Myocyte (in vitro differentiated cells): ENCODE data around the gene DCDC2. TPM values are rescaled to one million over a fixed set of nuclear protein-coding genes. Genes with fewer than 3 reads are reported as not detected.
"Not testable (repeated sequence)": the region's sequence is repeated elsewhere in the genome, so short reads cannot be mapped to it uniquely, and the experiment has no call there.

ENCODE experiments used
- DNase-seq: peaks from one replicate; pipeline ENCODE4 v3.0.0-alpha.2; 2012; ENCODE audit warnings: low read depth
- total RNA-seq: library from RNA; depleted of rRNA; stranded (reverse); fragments of >200 nt; gene quantifications from 2 replicates; pipeline ENCODE4 v1.2.3, GENCODE V29; 2014

Gene DCDC2
- total RNA-seq, 1 donor from 2014 or later: 0.08 TPM

DNA sequence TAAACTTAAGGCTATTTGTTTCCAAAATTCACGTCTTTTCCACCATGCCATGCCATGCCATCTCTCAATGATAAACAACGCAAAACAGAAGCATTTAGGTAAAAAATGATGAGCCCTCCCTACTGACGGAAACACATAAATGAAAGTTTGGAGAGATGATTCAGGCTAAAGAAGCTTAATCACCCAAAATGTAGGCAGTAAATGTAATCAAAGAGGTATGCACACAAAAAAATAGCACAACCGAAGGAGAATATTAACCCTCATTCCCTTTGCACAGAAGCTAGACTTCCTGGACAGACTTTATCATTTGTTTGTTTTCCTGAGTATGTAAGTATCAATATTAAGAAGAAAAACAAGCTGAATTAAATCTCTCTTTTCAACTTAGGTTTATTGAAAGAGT, 28.8 kb downstream of the DCDC2 start:
- no peak for DNase-seq

DNA sequence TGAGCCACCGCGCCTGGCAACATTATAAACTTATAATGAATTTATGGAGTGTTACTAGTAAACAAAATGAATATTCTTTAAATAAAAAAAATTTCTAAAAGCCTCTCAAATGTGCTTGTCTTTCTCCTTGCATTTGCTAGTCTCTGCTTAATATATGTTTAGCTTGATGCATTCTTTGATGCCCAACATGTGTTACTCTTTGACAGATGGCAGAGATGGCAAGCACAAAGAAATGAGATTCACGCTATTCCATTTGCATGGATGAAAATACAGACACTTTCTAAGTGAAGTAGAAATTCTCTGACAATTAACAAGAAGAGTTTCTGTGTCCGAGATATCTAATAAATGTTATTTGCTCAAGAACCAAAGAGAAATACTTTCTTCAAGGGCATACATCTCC, 30.1 kb downstream of the DCDC2 start:
- no peak for DNase-seq

DNA sequence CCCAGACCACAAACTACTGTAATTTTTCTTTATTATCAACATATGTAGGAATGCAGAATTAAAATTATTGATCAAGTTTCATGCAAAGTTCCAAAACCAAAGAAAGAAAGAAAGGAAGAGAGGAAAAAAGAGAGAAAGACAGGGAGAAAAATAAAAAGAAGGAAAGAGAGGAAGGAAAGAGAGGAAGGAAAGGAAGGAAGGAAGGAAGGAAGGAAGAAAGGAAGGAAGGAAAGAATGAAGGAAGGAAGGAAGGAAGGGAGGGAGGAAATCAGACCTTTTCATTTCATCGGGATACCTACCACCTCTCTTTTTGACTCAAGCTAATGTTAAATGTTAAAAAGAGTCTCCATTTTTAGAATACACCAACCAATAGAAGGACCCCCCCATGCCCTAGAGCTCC, 31.9 kb downstream of the DCDC2 start:
- no peak for DNase-seq

DNA sequence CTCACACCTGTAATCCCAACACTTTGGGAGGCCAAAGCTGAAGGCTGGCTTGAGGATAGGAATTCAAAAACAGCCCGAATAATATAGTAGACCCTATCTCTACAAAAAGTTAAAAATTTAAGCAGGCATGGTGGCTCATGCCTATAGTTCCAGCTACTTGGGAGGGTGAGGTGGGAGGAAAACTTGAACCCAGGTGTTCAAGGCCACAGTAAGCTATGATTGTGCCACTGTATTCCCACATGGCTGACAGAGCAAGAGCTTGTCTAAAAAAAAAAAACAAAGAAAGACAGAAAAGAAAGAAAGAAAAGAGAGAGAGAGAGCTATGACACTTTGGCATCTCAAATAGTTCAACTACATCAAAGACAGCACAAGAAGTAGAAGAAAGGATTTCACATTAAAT, 33.2 kb downstream of the DCDC2 start:
- DNase-seq: no peak

DNA sequence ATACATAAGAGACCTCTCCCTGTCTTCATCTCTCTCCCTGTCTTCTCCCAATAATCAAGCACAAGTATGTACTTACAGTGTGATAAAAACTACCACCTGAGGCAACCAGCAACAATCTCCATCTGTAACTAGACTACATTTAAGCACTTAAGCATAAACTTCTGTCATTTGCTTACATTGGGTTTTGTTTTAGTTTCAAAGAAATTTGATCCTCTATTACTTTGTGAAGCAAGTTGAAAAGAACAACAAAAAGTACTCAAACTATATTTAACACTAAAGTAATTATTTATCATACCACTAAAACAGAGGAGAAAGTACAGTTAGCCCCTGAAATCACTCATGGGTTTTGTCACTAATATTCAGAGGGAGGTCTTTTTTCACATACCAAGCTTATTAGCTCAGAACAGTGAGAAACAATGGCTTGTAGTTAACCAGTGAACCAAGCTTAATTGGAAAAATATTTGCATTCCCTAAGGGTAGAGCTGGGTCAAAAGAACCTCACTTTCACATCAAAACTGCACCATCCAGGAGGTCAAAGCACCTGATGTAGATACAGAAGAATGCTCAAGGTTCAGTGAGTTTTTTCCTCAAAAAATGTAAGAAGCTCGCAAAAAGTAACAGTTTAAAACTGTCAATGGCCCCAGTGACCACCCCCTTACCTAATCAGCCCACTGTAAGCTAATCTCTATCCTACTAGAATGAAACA, 34.1 kb downstream of the DCDC2 start:
- DNase-seq: no peak

DNA sequence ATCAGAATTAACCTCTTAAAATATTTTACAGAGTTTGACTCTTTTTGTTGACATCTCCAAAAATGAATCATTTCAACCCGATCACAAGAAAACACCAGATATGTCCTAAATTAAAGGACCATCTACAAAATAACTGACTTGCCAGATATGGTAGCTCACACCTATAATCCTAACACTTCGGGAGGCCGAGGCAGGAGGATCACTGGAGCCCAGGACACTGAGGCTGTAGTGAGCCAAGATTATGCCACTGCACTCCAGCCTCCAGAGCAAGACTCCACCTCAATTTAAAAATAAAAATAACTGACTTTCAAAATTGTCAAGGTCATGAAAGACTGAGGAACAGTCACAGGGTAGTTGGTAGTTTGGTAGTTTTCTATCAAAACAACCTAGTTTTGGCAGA, 34.9 kb downstream of the DCDC2 start:
- DNase-seq: no peak

DNA sequence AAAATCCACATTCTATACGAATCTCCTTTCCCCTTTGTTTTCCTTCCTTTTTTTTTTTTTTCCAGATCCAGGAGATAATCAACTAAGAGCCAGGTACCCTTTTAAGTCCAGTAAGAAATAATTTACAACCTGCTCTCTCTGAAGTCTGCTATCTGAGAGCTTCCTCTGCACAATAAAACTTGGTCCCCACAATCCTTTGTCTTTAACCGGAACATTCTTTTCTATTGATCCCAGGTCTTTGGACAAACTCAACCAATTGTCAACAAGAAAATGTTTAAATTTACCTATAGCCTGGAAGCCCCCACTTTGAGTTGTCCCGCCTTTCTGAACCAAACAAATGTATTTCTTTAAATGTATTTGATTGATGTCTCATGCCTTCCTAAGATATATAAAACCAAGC, 35.4 kb downstream of the DCDC2 start:
- not testable (repeated sequence) for DNase-seq

DNA sequence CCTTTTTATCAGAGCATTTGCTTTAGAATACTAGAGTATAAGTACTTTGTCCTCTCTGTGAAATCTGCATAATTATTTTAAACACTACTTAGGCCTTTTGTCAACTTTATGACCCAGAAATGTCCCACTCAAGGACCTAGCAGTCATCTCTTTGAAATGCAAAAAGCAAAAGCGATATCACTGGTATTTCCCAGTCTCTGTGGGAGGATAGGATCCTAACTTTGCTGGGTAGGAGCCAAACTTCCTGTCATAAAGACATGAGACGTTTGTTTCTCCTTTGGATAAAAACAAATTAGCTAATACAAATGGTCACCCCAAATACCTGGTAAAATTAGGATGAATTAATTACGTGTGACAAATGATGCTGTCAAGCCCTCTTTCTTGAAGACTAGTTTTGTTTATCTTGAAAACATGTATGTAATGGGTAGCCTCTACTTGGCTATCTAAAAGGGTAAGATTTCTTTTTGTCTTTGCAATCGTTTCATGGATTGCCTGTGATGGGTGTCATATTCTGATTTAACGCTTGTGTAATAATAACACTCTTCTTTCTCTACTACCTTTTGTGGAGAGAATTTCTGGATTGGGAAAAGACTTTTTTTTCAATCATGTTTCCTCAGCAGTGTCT, 36.2 kb downstream of the DCDC2 start:
- no peak for DNase-seq

DNA sequence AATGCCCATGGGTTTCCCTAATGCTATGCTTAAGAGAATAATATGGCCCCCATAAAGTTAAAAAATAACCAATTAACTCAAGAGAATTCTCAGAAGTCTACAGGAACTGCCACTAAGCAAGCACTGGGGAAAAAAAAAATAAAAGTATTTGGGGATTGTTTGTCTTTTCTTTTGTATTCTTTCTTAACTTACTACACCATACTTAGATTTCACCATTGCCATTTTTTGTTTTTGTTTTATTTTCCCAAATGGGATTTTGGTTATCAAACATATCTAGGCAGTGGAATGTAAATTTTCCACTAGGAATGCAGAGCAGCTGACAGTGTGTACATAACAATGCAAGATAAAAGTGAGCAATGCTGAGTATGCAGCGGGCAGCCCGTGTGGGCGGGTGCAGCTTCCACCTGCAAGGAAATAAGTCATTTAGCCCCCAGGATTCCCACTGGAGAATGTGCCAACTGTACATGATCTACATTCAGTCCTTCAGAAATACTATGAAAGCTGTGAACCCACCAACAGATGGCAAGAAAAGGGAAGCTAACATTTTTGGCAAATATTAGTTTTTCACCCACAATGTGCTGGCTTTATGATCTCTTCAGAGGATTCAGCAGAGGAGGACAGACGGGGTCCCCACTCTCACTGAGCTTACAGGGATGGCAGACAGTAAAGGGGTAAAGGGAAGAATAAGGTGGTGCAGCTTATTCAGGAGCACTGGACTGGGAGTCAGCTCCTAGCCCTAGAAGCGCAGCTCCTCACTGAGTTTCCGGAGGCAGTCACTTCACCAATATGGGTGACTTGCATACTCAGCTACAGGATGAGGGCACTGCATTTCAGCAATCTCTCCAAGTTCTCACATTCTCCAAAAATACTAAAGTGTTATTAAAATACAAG, 44.4 kb downstream of the DCDC2 start:
- peak; percentile 13 for DNase-seq

DNA sequence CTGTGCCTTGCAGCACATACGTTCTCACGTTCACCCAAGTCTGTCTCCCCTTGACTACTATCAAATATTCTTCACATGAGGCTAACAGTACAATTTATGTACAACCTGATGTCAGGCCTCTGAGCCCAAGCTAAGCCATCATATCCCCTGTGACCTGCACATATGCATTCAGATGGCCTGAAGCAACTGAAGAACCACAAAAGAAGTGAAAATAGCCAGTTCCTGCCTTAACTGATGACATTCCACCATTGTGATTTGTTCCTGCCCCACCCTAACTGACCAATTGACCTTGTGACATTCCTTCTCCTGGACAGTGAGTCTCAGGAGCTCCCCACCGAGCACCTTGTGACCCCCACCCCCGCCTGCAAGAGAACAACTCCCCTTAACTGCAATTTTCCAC, 46.1 kb downstream of the DCDC2 start:
- DNase-seq: not testable (repeated sequence)

DNA sequence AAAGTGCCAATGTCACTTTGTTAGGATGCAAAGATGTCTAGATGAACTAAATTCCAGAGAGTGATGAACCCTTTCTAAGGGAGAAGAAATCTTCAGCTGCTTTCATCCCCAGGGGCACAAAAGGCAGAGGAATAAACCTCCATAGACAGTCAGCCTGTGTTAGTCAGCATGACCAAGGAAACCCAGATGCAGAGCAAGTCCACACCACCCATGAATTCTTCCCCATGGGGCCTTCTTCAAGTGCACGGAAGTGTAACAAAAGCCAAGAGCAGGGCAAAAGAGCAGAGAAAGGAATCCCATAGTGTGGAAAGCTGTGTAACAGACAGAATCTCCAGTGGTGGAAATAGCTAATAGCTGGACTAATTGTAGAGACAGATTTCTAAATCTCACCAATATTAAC, 50.0 kb downstream of the DCDC2 start:
- no peak for DNase-seq

DNA sequence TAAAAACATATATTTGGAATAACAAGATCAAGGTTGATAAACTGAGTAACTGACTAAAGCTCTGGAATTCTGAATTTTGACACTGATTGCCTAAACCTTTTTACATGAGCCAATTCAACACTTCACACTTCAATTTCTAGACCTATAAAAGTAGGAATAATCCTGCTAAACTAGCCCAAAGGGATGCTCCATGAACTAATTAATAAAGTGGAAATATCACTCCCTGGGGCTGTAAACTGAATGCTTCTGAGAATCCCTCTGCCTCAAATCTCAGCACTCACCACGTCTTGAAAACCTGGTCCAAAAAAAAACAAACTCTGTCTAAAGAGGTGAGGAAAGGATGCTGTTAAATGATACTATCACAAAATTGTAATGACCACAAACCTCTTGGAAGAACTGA, 50.9 kb downstream of the DCDC2 start:
- DNase-seq: no peak

DNA sequence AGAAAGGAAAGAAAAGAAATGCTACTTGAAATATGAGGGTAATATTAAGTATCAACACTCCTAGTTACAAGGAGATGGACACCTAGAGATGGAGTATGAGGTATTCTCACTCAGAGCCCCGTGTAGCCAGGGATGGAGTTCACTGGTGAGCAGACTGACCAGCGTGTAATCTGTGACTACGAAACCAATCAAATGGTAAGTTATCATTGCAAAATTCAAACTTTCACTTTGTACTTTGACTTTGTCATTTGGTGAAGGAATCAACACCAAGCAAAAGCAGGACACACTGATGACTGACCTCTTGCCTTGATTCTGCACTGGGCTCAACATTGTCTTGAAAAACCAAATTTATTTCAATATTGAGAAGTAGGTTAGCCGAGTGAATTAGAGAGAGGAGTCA, 51.8 kb downstream of the DCDC2 start:
- no peak for DNase-seq

DNA sequence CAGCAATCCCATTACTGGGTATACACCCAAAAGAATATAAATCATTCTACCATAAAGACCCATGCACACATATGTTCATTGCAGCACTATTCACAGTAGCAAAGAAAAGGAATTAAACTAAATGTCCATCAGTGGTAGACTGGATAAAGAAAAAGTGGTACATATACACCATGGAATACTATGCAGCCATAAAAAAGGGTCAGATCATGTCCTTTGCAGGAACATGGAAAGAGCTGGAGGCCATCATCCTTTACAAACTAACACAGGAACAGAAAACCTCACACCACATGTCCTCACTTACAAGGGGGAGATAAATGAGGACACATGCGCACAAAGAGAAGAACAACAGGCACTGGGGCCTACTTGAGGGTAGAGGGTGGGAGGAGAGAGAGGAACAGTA, 60.9 kb downstream of the DCDC2 start:
- DNase-seq: no peak

DNA sequence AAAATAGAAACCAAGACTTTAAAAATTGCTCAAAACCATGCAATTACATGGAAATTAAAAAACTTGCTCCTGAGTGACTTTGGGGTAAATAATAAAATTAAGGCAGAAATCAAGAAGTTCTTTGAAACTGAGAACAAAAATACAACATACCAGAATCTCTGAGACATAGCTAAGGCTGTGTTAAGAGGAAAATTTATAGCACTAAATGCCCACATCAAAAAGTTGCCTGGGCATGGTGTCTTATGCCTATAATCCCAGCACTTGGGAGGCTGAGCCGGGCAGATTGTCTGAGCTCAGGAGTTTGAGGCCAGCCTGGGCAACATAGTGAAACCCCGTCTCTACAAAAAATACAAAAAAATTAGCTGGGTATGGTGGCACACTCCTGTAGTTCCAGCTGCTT, 64.0 kb downstream of the DCDC2 start:
- DNase-seq: not testable (repeated sequence)

DNA sequence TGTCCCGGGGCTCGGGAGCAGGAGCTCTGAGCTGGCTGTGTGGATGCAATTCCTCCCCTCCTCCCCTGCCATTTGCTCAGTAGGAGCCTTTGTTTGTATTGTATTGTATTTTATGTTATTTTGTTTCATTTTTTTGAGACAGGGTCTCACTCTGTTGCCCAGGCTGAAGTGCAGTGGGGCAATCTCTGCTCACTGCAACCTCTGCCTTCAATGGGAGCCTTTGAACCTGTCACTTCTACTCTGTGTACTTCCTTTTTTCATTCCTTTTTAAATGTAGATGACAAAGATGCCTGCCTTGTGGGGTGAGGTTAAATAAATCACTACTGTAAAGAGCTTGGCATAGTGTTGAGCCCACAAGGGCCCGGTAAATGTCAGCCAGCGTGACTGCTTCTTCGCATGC, 70.6 kb downstream of the DCDC2 start:
- DNase-seq: no peak

DNA sequence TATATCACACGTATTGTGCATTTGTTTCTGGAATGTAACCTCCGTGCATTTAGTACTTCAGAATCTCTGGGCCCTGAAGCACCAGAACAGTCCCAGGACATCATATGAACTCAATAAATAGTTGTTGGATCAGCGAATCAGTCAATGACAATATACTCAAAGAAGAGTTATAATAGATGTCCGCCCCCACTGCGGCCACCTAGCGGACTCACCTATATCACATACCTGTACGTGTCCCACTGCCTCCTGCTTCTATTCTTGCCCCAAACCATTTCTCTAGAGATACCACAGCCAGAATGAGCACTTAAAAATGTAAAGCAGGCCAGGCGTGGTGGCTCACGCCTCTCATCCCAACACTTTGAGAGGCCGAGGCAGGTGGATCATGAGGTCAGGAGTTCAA, 73.9 kb downstream of the DCDC2 start:
- no peak for DNase-seq

DNA sequence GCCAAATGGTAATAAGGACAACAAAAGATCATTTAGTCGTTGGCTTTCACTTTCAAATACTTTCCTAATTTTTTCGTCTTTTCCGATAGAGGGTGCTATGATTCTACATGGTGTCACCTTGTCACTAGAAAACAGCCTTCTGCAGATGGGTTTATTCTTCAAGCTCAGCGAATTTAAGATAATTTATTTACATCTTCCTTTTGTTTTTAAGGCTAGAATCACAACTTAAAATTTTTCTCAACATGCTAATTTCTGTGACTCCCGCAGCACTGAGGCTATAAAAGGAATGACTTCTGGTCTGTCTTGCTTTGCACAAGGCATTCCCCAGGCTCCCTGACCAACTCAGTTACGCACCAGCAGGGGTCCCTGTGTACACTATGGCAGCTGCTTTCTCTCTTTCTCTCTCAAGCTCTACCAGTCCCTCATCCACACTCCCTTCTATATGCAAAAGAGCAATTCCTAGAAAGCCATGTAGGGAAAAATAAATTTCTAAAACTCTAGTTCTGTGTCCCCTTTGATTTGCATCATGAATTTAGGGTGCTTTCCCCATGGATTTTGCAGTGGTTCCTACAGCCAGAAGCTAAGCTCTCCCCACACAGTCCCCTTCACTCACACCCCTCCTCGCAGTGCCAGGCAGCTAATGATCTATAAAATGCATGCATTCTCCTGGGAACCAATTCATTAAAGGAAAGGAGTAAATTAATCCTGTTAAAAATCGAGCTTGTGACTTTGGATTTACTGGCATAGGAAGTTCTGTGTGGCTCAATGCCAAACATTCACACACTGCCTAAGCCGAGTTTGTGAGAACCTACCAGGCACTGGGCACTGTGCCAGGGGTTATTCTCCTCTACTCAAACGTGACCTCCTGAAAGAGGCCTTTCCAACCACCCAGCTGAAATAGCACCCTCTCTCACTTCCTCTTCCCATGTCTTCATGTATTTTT, 74.5 kb downstream of the DCDC2 start:
- peak; percentile 79 for DNase-seq

DNA sequence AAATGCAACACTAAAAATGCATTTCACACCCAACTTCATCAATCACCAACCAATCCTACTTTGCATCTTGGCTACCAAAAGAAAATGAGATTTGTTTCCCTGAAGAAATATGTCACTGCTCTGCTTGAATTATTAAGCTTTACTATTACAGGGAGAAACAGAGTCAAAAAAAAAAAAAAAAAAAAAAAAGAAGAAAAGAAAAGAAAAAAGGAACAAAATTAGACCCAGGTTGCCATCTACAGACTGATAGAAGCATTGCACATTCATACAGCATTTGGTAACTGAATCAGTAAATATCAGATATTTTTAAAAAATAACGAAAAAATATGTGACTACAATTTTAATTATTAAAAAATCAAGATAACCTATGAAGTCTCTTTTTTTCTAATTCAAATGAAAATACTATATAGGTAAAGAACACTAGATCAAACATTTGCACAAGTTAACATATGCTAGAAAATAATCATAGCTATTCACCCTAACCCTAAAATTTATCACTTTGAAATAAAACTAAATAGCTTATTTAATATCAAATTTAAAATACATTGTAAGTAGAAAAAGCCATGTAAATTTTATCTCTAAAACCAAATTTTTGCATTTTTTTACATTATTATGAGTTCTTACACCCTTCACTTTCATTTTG, 83.3 kb downstream of the DCDC2 start:
- peak; percentile 29 for DNase-seq

DNA sequence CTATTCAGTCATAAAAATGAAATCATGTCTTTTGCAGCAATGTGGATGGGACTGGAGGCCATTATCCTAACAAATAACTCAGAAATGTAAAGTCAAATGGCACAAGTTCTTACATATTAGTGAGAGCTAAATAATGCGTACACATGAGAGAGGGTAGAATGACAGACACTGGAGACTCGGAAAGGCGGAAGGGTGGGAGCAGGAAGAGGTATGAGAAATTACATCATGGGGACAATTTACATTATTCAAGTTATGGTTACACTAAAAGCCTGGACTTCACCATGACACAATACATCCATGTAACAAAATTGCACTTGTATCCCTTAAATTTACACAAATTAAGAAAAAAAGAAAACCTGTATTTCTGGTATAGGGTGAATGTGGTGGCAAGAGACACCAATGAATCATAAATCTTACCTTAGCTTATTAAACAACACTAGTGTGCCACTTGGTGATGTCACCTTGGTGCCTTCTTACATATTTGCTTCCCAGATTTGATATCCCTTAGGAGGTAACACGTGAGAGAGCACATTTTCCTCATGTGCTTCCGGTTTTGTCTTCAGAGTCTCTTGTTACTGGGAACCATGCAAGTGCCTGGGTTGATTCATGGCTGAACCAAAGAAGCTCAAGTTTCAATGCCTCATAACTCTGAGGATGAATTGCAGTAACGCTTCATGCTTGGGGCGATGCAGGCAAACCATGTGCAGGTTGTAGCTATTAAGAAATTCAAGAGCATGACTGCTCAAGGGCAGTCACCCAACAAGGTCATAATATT, 84.6 kb downstream of the DCDC2 start:
- peak; percentile 55 for DNase-seq
